Measurements from ENCODE around the gene CAMTA1.

CAMTA1 gene

GRCh38 chr1:7248549-7249199, 463.4 kb downstream of the CAMTA1 start:
- no peak for DNase-seq

- DNase-seq: no peak
Observed at GRCh38 chr1:7249516-7249915, 464.3 kb downstream of the CAMTA1 start.

GRCh38 chr1:7250176-7250575, 464.9 kb downstream of the CAMTA1 start:
- no peak for DNase-seq

- DNase-seq: no peak
Observed at GRCh38 chr1:7250597-7251453, 465.6 kb downstream of the CAMTA1 start.

GRCh38 chr1:7251454-7251800, 466.2 kb downstream of the CAMTA1 start:
- no peak for DNase-seq

GRCh38 chr1:7252411-7253117, 467.3 kb downstream of the CAMTA1 start:
- no peak for DNase-seq

GRCh38 chr1:7253118-7253480, 467.8 kb downstream of the CAMTA1 start:
- DNase-seq: no peak

- DNase-seq: no peak
Observed at GRCh38 chr1:7253988-7254587, 468.8 kb downstream of the CAMTA1 start.

GRCh38 chr1:7255303-7256058, 470.2 kb downstream of the CAMTA1 start:
- DNase-seq: no peak

GRCh38 chr1:7256526-7256925, 471.3 kb downstream of the CAMTA1 start:
- no peak for DNase-seq

GRCh38 chr1:7257225-7257624, 472.0 kb downstream of the CAMTA1 start:
- DNase-seq: no peak

GRCh38 chr1:7258589-7259135, 473.4 kb downstream of the CAMTA1 start:
- no peak for DNase-seq

GRCh38 chr1:7259955-7260354, 474.7 kb downstream of the CAMTA1 start:
- no peak for DNase-seq

- DNase-seq: no peak
Observed at GRCh38 chr1:7261490-7261889, 476.2 kb downstream of the CAMTA1 start.

GRCh38 chr1:7262611-7263010, 477.4 kb downstream of the CAMTA1 start:
- DNase-seq: no peak

- DNase-seq: no peak
Observed at GRCh38 chr1:7263021-7263960, 478.0 kb downstream of the CAMTA1 start.

- DNase-seq: no peak
Observed at GRCh38 chr1:7264101-7264500, 478.8 kb downstream of the CAMTA1 start.

GRCh38 chr1:7265771-7266371, 480.6 kb downstream of the CAMTA1 start:
- no peak for DNase-seq

- DNase-seq: no peak
Observed at GRCh38 chr1:7266561-7266960, 481.3 kb downstream of the CAMTA1 start.

GRCh38 chr1:7267493-7267892, 482.2 kb downstream of the CAMTA1 start:
- no peak for DNase-seq

- no peak for DNase-seq
Observed at GRCh38 chr1:7268983-7269382, 483.7 kb downstream of the CAMTA1 start.
